ENCODE data around the gene SOD2.
A peak's percentile ranks its signal among the peaks of the same experiment; 100 is the strongest.
"Not testable (repeated sequence)": the region's sequence is repeated elsewhere in the genome, so short reads cannot be mapped to it uniquely, and the experiment has no call there.

SOD2 gene

DNA sequence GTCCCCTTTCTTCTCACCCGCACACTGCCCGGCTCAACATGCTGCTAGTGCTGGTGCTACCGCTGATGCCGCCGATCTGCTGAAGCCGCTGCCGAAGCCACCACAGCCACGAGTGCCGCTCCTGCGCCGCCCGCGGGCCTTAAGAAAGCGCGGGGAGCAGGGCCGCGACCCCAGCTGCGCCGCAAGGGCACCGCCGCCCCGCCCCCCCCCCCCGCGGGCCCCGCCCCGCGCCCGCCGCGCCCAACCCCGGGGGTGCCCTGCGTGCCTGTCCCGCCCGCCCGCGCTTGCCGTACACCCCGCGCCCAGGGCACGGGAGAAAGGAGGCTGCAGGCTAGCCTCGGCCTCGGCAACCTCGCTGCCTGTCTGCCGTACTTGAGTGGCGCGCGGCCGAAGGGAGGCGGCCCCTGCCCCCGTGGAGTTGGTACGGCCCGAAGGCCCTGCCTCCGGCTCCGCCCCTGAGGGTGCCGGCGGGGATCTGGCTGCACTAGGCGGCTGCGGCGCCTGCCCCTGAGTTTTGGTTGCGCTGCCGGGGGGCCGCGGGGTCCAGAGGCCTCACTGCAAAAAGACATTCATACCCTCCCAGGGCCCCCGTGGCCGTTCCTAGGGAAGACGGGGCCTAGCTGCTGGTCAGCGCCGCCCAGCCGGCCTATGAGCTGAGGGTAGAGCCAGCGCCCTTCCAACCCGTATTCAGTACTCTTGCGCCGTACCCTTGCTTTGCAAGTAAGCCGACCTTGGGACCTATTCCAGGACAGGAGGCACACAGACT lies at the start of gene SOD2:
Gene SOD2, minus strand, starts transcription at position 114 of the 766 bp plus-strand sequence. Its CDS starts 74 bp downstream, at position 40.
- TF ChIP-seq, protein P1, sequence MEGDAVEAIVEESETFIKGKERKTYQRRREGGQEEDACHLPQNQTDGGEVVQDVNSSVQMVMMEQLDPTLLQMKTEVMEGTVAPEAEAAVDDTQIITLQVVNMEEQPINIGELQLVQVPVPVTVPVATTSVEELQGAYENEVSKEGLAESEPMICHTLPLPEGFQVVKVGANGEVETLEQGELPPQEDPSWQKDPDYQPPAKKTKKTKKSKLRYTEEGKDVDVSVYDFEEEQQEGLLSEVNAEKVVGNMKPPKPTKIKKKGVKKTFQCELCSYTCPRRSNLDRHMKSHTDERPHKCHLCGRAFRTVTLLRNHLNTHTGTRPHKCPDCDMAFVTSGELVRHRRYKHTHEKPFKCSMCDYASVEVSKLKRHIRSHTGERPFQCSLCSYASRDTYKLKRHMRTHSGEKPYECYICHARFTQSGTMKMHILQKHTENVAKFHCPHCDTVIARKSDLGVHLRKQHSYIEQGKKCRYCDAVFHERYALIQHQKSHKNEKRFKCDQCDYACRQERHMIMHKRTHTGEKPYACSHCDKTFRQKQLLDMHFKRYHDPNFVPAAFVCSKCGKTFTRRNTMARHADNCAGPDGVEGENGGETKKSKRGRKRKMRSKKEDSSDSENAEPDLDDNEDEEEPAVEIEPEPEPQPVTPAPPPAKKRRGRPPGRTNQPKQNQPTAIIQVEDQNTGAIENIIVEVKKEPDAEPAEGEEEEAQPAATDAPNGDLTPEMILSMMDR (conservative IDR thresholded peaks at IDR 0.05; ENCODE audit: low read length) = no peak
- DNase-seq (ENCODE audit: low read depth) = peak; percentile 78
- H3K4me3 ChIP-seq (ENCODE audit: low read length) = peak within 1 kb of the TSS; percentile 83

DNA sequence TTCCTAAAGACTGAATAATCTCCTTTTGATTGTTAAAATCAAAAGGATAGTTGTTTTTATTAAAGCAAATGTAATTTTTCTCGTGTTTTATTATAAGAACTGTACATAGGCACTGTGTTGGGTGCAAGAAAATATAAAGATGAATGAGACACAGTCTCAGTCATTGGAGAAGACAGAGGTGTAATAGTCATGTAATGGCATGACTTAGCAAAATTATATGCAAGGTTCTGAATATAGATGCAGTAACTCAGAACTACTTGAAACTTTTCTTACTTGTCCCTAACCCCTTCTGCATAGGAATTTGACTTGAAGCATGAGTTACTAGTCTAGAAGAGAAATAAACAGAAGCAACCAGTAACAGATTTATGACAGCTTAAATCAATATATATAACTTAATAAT lies 49.1 kb upstream of the SOD2 start:
- TF ChIP-seq, protein P1 (conservative IDR thresholded peaks at IDR 0.05; ENCODE audit: low read length) = no peak
- H3K4me3 ChIP-seq (ENCODE audit: low read length) = no peak overlapping the region
- DNase-seq (ENCODE audit: low read depth) = no peak

DNA sequence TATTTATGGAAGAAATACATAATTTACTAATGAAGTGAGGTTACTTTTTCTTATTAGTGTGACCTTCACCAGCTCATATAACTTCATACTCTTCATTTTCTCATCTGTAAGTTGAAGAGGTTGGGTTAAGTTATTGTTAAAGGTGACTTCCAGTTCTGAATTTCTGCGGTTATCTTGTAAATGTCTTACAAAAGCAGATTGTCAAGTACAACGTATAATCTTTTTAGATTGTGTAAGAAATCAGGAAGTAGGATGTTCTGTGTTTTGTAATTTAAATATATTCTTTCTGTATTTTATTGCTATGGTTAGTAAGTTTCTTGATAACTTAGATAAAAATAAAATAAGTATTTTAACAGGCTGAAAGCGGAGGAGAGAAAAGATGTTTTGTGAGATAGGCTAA lies 46.3 kb upstream of the SOD2 start:
- TF ChIP-seq, protein P1 (conservative IDR thresholded peaks at IDR 0.05; ENCODE audit: low read length) = no peak
- no peak overlapping the region for H3K4me3 ChIP-seq (ENCODE audit: low read length)
- no peak for DNase-seq (ENCODE audit: low read depth)

DNA sequence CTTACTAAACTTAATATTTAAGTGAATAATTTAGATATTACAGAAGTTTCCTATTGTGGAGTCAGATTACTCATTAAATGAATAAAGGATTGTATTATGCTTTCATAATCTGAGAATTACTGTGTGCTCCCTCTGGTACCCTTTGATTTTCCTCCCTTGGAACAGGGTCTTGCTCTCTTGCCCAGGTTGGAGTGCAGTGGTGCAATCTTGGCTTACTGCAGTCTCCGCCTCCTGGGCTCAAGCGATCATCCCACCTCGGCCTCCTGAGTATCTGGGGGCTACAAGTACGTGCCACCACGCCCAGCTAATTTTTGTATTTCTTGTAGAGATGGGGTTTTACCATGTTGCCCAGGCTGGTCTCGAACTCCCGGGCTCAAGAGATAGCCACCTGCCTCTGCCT lies 43.9 kb upstream of the SOD2 start:
- TF ChIP-seq, protein P1 (conservative IDR thresholded peaks at IDR 0.05; ENCODE audit: low read length) = no peak
- no peak for DNase-seq (ENCODE audit: low read depth)
- no peak overlapping the region for H3K4me3 ChIP-seq (ENCODE audit: low read length)

DNA sequence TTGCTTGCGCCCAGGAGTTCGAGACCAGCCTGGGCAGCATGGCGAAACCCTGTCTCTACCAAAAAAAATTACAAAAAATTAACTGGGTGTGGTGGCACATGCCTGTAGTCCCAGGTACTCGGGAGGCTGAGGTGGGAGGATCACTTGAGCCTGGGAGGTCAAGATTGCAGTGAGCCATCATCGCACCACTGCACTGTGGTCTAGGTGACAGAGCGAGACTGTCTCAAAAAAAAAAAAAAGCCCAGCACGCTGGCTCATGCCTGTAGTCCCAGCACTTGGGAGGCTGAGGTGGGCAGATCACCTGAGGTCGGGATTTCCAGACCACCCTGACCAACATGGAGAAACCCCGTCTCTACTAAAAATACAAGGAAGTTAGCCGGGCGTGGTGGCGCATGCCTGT lies 40.4 kb upstream of the SOD2 start:
- not testable (repeated sequence) for H3K4me3 ChIP-seq (ENCODE audit: low read length); DNase-seq (ENCODE audit: low read depth)

DNA sequence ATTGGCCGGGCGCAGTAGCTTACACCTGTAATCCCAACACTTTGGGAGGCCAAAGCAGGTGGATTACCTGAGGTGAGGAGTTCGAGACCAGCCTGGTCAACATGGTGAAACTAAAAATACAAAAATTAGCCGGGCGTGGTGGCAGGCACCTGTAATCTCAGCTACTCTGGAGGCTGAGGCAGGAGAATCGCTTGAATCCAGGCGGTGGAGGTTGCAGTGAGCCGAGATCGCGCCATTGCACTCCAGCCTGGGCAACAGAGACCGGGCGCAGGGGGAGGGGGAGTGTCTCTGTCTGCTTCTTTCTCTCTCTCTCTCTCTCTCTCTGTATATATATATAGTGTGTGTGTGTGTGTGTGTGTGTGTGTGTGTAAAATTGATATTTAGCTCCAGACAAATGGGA lies 39.5 kb upstream of the SOD2 start:
- H3K4me3 ChIP-seq (ENCODE audit: low read length); DNase-seq (ENCODE audit: low read depth): not testable (repeated sequence)

DNA sequence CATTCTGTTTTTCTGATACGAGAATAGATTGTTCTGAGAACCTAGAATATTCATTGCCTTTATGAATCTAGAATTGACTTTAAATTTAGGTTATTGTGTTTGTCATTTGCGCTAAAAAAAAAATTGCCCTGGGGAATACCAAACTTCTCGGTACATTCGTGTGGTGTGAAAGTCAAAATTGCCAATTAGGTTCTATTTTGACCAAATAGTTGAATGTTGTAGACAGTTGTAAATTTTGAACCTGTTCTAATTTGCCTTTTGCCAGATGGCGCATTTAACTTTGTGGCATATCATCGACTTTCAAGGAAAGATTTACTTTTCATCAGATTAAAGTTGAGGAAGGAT lies 37.3 kb upstream of the SOD2 start:
- no peak overlapping the region for H3K4me3 ChIP-seq (ENCODE audit: low read length)
- TF ChIP-seq, protein P1 (conservative IDR thresholded peaks at IDR 0.05; ENCODE audit: low read length) = no peak
- DNase-seq (ENCODE audit: low read depth) = no peak

DNA sequence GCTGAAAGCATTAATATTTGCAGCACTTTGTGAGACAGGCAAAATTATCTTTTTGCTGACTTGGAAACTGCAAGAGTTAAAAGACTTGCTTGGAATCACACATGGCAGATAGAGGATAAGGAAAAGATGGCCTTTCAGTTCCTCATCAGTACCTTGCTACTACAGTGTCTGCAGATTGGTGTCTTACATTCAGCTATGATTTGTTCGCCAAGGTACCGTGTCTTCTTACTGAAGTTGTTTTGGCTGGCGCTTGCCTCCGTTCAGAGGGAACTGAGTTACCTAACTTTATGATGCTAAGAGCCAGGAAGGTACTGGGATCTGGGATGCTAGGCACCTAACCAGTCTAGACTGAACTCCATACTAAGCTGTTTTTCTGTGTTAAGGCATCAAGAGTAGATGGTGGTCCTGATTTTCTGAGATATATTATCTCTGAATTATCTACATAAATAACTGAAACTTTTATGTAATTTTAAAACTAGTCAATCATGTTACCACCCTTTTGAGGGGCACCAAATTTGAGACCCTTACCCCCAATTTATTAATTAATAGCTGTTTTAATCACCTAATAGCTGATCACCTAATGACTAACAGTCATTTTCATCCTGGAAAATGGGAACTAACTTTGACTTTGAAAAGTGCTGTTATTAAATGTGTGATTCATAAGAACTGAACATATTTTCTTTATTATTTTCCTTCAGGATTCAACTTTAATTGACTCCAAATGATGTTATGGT lies 36.7 kb upstream of the SOD2 start:
- TF ChIP-seq, protein P1 (conservative IDR thresholded peaks at IDR 0.05; ENCODE audit: low read length) = no peak
- peak; percentile 12 for DNase-seq (ENCODE audit: low read depth)
- peak overlapping the region; percentile 71 for H3K4me3 ChIP-seq (ENCODE audit: low read length)

Measured in AG10803 (cell line).